ENCODE data around the gene LMO3. TPM values are rescaled to one million over a fixed set of nuclear protein-coding genes. Genes with fewer than 3 reads are reported as not detected.

LMO3 gene
- total RNA-seq, 4 donors from 2014 or later: 9.2 to 55.1 (median 41.0) TPM

- Histone ChIP-seq H3K27ac (peak overlapping the region in 3 of 4 donors; percentile 34 to 75 (median 74)), H3K27me3 (no peaks in the 10 kb centered on the region)
Observed at GRCh38 chr12:16590645-16591044, 15.3 kb downstream of the LMO3 start.

GRCh38 chr12:16588812-16589211, 17.1 kb downstream of the LMO3 start:
- no peak for TF ChIP-seq CTCF (IDR thresholded peaks at IDR 0.05)
- TF ChIP-seq POLR2AphosphoS5 (IDR thresholded peaks at IDR 0.05): no peak
- TF ChIP-seq POLR2A (IDR thresholded peaks at IDR 0.05): no peak
- TF ChIP-seq EP300 (IDR thresholded peaks at IDR 0.05; ENCODE audit: low read depth): no peak

More at GRCh38 chr12:16590645-16591044, 15.3 kb downstream of the LMO3 start:
- no peaks in the 10 kb centered on the region for H3K9me3 ChIP-seq
- intact Hi-C loops (cut with DNase I; ENCODE audit: low total_unique reads): no loop called here
- H3K36me3 ChIP-seq: no peaks in the 10 kb centered on the region
- in situ Hi-C loops (cut with MboI; ENCODE audit: low pct_ligation_motif_present in 1 of 4, low pct_unique_long_range_greater_than_20kb in 1 of 4, low sequenced_read_pairs in 3 of 4): no loop called here
- no peaks in the 10 kb centered on the region for H3K4me1 ChIP-seq
- DNase-seq: no peak
- TF ChIP-seq EP300 (IDR thresholded peaks at IDR 0.05; ENCODE audit: low read depth): no peak
- TF ChIP-seq POLR2A (IDR thresholded peaks at IDR 0.05): no peak
- no peak overlapping the region for H3K4me3 ChIP-seq
- 92% methylated on average over 3 of the region's 3 CpGs for WGBS, 2 donors (ENCODE audit: low coverage in 1 of 2)

GRCh38 chr12:16587514-16587913, 18.4 kb downstream of the LMO3 start:
- whole genome bisulfite sequencing, 2 donors (ENCODE audit: low coverage in 1 of 2): 57 to 89% methylated on average over 1 of the region's 1 CpG
- in situ Hi-C loops (cut with MboI; ENCODE audit: low pct_ligation_motif_present in 1 of 4, low pct_unique_long_range_greater_than_20kb in 1 of 4, low sequenced_read_pairs in 3 of 4) (no loop called here), intact Hi-C loops (cut with DNase I; ENCODE audit: low total_unique reads) (no loop called here)
- Histone ChIP-seq H3K4me1 (peaks cover 0 to 4% (median 0%) of the 10 kb centered on the region in 4 donors), H3K4me3 (no peak overlapping the region), H3K36me3 (no peaks in the 10 kb centered on the region), H3K27ac (peak overlapping the region; percentile 1 to 75 (median 68)), H3K9me3 (no peaks in the 10 kb centered on the region), H3K27me3 (no peaks in the 10 kb centered on the region)
- DNase-seq: no peak
- no peak for TF ChIP-seq CTCF (IDR thresholded peaks at IDR 0.05)
- TF ChIP-seq POLR2AphosphoS5 (IDR thresholded peaks at IDR 0.05): no peak
- no peak for TF ChIP-seq EP300 (IDR thresholded peaks at IDR 0.05; ENCODE audit: low read depth)
- no peak for TF ChIP-seq POLR2A (IDR thresholded peaks at IDR 0.05)

More at GRCh38 chr12:16588812-16589211, 17.1 kb downstream of the LMO3 start:
- Histone ChIP-seq H3K4me3 (no peak overlapping the region), H3K9me3 (no peaks in the 10 kb centered on the region), H3K36me3 (no peaks in the 10 kb centered on the region), H3K4me1 (no peaks in the 10 kb centered on the region), H3K27ac (peak overlapping the region; percentile 1 to 75 (median 46)), H3K27me3 (no peaks in the 10 kb centered on the region)
- WGBS, 2 donors (ENCODE audit: low coverage in 1 of 2): 86 to 90% methylated on average over 6 of the region's 6 CpGs
- intact Hi-C loops (cut with DNase I; ENCODE audit: low total_unique reads) (no loop called here), in situ Hi-C loops (cut with MboI; ENCODE audit: low pct_ligation_motif_present in 1 of 4, low pct_unique_long_range_greater_than_20kb in 1 of 4, low sequenced_read_pairs in 3 of 4) (no loop called here)
- DNase-seq: no peak

- in situ Hi-C loops (cut with MboI; ENCODE audit: low pct_ligation_motif_present in 1 of 4, low pct_unique_long_range_greater_than_20kb in 1 of 4, low sequenced_read_pairs in 3 of 4) (no loop called here), intact Hi-C loops (cut with DNase I; ENCODE audit: low total_unique reads) (no loop called here)
- TF ChIP-seq CTCF (IDR thresholded peaks at IDR 0.05) (no peak), POLR2AphosphoS5 (IDR thresholded peaks at IDR 0.05) (no peak), POLR2A (IDR thresholded peaks at IDR 0.05) (no peak), EP300 (IDR thresholded peaks at IDR 0.05; ENCODE audit: low read depth) (no peak)
- Histone ChIP-seq H3K36me3 (no peaks in the 10 kb centered on the region), H3K9me3 (no peaks in the 10 kb centered on the region), H3K27me3 (no peaks in the 10 kb centered on the region), H3K27ac (peak overlapping the region; percentile 1 to 75 (median 68)), H3K4me3 (no peak overlapping the region), H3K4me1 (peaks cover 0 to 4% (median 0%) of the 10 kb centered on the region in 4 donors)
- 41 to 46% methylated on average over 3 of the region's 3 CpGs for WGBS, 2 donors (ENCODE audit: low coverage in 1 of 2)
- no peak for DNase-seq
Observed at GRCh38 chr12:16587110-16587453, 18.9 kb downstream of the LMO3 start.
